Stomach smooth muscle (tissue), 2 donors: ENCODE data around the gene MYO5B.

Source experiments
- H3K27ac ChIP-seq: one replicate; pipeline ENCODE4 v1.7.0; 2013; ENCODE audit warnings: mild to moderate bottlenecking, low read length, inconsistent platforms
- H3K27me3 ChIP-seq, 2 donors: one replicate each; pipeline ENCODE4 v1.7.0; 2013; ENCODE audit warnings: low read length in 2 of 2; ENCODE audit not compliant: insufficient read depth in 2 of 2, control insufficient read depth in 1 of 2
- H3K36me3 ChIP-seq, 2 donors: one replicate each; pipeline ENCODE4 v1.7.0; 2013; ENCODE audit warnings: low read length in 2 of 2; ENCODE audit not compliant: control insufficient read depth in 2 of 2, insufficient read depth in 2 of 2
- H3K4me1 ChIP-seq: one replicate; pipeline ENCODE4 v1.7.0; 2013; ENCODE audit warnings: low read length; ENCODE audit not compliant: control insufficient read depth, insufficient read depth
- H3K4me3 ChIP-seq, 2 donors: one replicate each; pipeline ENCODE4 v1.7.0; 2013; ENCODE audit warnings: low read length in 2 of 2
- H3K9ac ChIP-seq, 2 donors: one replicate each; pipeline ENCODE4 v1.7.0; 2013; ENCODE audit warnings: low read length in 2 of 2, mild to moderate bottlenecking in 1 of 2
- H3K9me3 ChIP-seq, 2 donors: one replicate each; pipeline ENCODE4 v1.7.0; 2013; ENCODE audit warnings: low read length in 2 of 2; ENCODE audit not compliant: control insufficient read depth in 2 of 2
- donor health status: healthy.
- donor health status: Pancreatic carcinoma.

MYO5B gene

DNA sequence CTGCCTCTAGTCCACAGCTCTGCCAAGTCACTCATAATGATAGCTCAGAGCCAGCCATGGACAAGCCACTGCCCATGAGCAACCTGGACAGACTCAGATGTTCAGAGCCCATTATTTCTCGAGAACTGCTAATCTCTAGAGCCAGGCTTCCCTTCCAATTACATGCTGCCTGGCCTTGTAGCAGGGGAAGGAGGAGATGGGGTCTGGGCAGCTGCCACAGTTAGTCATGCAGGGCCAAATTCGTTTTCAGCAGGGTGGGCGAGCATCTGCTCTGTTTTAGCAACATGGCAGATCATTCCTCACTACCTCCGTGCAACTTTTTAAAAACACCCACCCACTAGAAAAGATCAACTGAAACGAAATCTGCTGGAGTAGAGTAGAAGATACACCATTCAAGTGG lies 141.8 kb downstream of the MYO5B start:
- H3K27me3 ChIP-seq: no peaks in the 10 kb centered on the region
- H3K9ac ChIP-seq: no peak overlapping the region
- H3K4me3 ChIP-seq: no peak overlapping the region
- no peaks in the 10 kb centered on the region for H3K4me1 ChIP-seq
- H3K27ac ChIP-seq: no peak overlapping the region
- no peaks in the 10 kb centered on the region for H3K36me3 ChIP-seq
- H3K9me3 ChIP-seq: no peaks in the 10 kb centered on the region

DNA sequence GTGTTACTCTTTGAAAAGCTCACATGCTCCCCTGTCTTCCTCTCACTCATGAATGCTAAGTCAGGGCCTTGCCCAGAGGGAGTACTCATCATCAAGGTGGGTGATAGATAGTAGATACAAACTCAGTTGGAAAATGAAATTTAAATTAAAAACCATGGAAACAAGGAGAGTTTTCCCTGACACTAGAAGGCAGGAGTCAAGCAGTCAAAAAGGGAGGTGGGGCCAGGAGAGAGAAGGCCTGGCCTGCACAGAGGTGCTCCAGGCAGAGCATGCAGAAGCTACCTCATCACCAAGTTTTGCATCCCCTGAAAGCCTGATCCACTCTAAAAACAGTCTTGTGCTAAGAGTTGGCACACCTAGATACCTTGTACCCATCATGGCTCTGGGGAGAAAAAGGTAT lies 143.7 kb downstream of the MYO5B start:
- Histone ChIP-seq H3K27me3 (no peaks in the 10 kb centered on the region), H3K36me3 (no peaks in the 10 kb centered on the region), H3K9ac (no peak overlapping the region), H3K4me3 (no peak overlapping the region), H3K9me3 (no peaks in the 10 kb centered on the region), H3K4me1 (no peaks in the 10 kb centered on the region), H3K27ac (no peak overlapping the region)

DNA sequence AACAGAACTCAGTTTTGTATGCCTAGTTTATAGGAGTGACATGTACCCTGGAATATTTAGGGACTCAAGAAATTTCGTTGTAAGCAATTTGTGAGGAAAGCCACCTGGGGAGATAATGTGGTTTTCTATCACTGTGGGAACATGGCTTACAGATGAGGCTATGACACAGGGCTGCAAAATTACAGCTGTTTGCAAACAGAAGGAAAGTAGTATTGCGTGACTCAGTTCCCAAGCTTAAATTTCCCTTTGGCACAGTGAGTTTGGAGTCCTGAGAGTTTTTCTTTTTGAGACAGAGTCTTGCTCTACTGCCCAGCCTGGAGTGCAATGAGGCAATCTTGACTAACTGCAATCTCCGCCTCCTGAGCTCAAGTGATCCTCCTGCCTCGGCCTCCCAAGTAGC lies 149.8 kb downstream of the MYO5B start:
- H3K4me1 ChIP-seq: no peaks in the 10 kb centered on the region
- no peak overlapping the region for H3K9ac ChIP-seq
- H3K9me3 ChIP-seq: no peaks in the 10 kb centered on the region
- H3K27ac ChIP-seq: no peak overlapping the region
- H3K4me3 ChIP-seq: no peak overlapping the region
- no peaks in the 10 kb centered on the region for H3K27me3 ChIP-seq
- H3K36me3 ChIP-seq: no peaks in the 10 kb centered on the region

DNA sequence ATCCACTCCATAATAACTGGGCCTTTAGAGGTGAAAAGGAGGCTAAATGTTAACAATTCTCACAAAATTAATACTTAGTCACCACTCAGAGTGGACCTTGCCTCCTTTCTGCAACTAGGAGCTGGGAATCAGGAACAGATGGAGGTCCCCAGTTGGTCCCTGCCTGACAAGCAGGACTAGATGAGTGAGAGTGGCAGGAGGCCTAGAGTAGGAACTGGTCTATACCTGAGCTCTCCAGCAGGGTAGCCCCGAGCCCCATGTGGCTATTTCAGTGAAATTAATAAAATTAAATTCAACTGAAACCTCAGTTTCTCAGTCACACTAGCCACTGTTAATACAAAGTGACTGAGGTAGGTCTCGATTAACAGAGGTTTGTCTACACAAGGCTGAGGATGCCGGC lies 150.5 kb downstream of the MYO5B start:
- H3K27me3 ChIP-seq: peaks cover 2 to 4% of the 10 kb centered on the region in 2 donors
- no peaks in the 10 kb centered on the region for H3K36me3 ChIP-seq
- H3K4me3 ChIP-seq: no peak overlapping the region
- H3K9ac ChIP-seq: no peak overlapping the region
- no peaks in the 10 kb centered on the region for H3K9me3 ChIP-seq
- no peak overlapping the region for H3K27ac ChIP-seq
- no peaks in the 10 kb centered on the region for H3K4me1 ChIP-seq

DNA sequence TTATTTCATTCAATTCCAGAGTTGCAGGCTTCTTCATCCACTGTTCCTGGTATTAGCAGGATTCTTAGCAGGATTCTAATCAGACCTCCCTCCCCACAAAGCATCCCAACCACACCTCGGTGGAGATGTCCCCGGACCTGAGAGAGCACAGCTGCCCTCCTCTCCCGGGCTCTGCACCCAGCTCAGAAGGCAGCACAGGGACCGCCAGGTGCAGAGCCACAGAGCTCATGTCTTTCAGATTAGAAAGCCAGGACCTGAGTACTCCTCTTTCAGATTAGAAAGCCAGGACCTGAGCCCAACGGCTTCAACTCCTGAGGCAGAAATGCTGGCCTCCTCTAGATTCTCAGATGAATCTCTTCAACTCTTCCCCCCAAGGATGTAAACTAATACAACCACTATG lies 152.3 kb downstream of the MYO5B start:
- Histone ChIP-seq H3K4me3 (no peak overlapping the region), H3K27ac (no peak overlapping the region), H3K9me3 (no peaks in the 10 kb centered on the region), H3K9ac (no peak overlapping the region), H3K4me1 (no peaks in the 10 kb centered on the region), H3K36me3 (no peaks in the 10 kb centered on the region), H3K27me3 (peaks cover 2 to 4% of the 10 kb centered on the region in 2 donors)

DNA sequence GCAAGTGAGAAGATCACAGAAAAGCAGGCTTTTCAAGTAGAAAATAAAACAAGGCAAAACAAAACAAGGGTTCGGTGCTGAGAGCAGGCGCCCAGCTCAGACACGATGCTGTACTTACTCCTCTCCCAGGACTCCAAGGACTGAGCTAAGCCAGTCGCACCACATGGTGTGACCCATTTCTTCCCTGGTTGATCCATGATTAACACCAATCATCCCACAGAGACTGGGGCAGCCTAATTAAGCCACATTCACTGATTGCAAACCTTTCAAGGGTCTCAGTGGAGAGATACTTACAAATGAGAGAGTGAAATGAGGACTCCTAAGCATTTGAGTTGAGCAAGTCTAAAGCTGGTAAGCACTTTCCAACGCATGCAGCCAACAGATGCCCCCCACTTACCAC lies 155.2 kb downstream of the MYO5B start:
- no peak overlapping the region for H3K27ac ChIP-seq
- no peak overlapping the region for H3K9ac ChIP-seq
- H3K27me3 ChIP-seq: peaks cover 2 to 4% of the 10 kb centered on the region in 2 donors
- H3K4me3 ChIP-seq: no peak overlapping the region
- H3K9me3 ChIP-seq: no peaks in the 10 kb centered on the region
- H3K36me3 ChIP-seq: no peaks in the 10 kb centered on the region
- H3K4me1 ChIP-seq: no peaks in the 10 kb centered on the region

DNA sequence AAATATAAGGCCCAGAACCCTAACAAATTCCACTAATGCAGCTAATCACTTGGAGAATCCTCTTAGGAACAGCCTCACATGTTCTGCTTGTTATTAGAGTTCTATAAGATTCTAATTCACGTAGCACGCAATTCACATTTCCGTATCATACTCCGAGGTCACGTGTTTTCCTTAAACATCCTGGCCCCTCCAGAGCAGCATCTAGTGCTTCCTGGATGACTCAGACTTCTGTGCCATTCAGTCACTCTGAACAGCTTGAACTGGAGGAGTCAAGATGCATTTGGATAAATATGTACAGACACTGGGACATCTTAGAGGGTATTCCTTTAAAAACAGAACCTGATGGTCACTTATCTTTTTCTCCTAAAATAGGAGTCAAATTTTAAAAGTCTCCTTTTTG lies 156.5 kb downstream of the MYO5B start:
- Histone ChIP-seq H3K4me1 (no peaks in the 10 kb centered on the region), H3K4me3 (no peak overlapping the region), H3K9me3 (no peaks in the 10 kb centered on the region), H3K27ac (no peak overlapping the region), H3K9ac (no peak overlapping the region), H3K36me3 (no peaks in the 10 kb centered on the region), H3K27me3 (peaks cover 2 to 4% of the 10 kb centered on the region in 2 donors)

DNA sequence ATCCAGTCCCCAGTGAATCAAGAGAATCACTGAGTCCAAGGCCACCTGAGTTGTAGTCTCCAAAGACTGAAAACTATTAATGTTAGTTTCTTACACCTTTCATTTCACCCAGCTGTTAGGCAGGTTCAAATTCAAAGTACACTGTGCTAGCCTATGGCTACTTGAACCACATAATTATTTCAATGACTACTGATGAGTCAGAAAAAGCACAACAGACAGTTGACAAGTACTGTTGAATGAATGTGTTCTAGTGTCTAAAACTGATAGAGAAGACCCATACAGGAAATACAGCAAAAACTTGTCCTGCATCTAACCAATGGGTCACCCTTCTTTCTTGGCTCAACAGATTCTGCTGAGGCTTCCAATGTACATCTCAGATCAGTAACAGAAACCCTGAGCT lies 160.9 kb downstream of the MYO5B start:
- Histone ChIP-seq H3K4me3 (no peak overlapping the region), H3K36me3 (no peaks in the 10 kb centered on the region), H3K4me1 (no peaks in the 10 kb centered on the region), H3K27me3 (peaks cover 0 to 2% of the 10 kb centered on the region in 2 donors), H3K9ac (no peak overlapping the region), H3K27ac (no peak overlapping the region), H3K9me3 (peaks cover 0 to 4% of the 10 kb centered on the region in 2 donors)

DNA sequence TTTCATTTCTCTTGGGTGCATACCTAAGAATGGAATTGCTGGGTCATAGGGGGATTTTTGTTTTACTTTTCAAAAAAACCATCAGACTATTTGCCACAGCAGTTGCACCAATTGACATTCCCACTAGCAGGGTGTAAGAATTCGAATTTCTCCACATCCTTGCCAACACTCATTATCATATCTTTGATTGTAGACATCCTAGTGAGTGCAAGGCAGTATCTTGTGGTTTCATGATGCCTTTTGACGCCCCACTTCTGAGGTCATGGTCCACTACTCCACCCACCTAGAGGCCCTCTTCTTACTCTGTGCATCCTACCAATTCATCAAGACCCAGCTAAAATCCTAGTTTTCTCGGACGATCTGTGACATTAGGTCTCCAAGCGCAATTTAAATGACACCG lies 161.9 kb downstream of the MYO5B start:
- no peaks in the 10 kb centered on the region for H3K36me3 ChIP-seq
- no peak overlapping the region for H3K9ac ChIP-seq
- peaks cover 0 to 4% of the 10 kb centered on the region in 2 donors for H3K9me3 ChIP-seq
- H3K27ac ChIP-seq: no peak overlapping the region
- H3K4me1 ChIP-seq: no peaks in the 10 kb centered on the region
- H3K27me3 ChIP-seq: peaks cover 0 to 6% of the 10 kb centered on the region in 2 donors
- H3K4me3 ChIP-seq: no peak overlapping the region

DNA sequence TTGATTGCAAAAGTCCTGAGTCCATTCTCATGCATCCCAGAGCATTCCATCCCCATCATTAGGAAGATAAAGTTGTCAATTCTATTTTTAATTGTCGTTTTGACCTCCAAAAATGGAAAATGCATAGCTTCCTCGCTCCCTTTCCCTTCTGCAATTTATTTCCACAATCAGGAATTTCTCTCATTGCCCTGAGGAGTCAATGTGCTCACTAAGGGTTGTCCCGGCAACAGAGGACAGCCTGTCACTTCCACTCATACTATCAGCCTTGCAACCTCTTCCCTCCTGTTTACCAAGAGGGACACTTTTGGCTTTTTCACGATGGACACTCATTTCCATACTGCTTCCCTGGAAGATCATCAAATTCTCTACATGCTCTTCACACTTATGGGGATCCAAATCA lies 164.8 kb downstream of the MYO5B start:
- peaks cover 4 to 9% of the 10 kb centered on the region in 2 donors for H3K9me3 ChIP-seq
- peaks cover 0 to 6% of the 10 kb centered on the region in 2 donors for H3K27me3 ChIP-seq
- no peaks in the 10 kb centered on the region for H3K4me1 ChIP-seq
- no peak overlapping the region for H3K4me3 ChIP-seq
- H3K36me3 ChIP-seq: no peaks in the 10 kb centered on the region
- no peak overlapping the region for H3K9ac ChIP-seq
- H3K27ac ChIP-seq: no peak overlapping the region

DNA sequence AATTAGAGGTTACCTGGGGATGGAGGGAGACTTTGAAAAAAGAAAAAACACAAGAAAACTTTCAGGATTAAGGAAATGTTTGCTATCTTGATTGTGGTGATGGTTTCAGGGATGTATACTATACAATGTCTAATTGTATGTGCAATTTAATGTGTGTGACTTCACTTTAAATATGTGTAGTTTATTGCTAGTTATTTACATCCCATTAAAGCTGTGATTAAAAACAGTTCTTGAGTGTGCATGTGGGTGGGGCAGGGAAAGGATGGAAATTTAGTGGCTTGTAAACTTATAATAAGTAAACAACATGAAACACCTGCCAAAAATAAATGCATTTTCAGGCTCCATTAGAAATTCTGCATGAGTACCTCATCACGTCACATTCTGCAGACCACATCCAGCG lies 167.0 kb downstream of the MYO5B start:
- Histone ChIP-seq H3K9me3 (peaks cover 5 to 11% of the 10 kb centered on the region in 2 donors), H3K36me3 (no peaks in the 10 kb centered on the region), H3K27ac (no peak overlapping the region), H3K27me3 (peaks cover 0 to 6% of the 10 kb centered on the region in 2 donors), H3K9ac (no peak overlapping the region), H3K4me3 (no peak overlapping the region), H3K4me1 (no peaks in the 10 kb centered on the region)
